Keratinocyte (primary cell): ENCODE results near the gene ARRDC4.

Source experiments
- EZH2 ChIP-seq: IDR thresholded peaks from one replicate; pipeline ENCODE4 v1.6.1; 2012; ENCODE audit warnings: inconsistent platforms, mild to moderate bottlenecking, low read length, moderate library complexity
- TF ChIP-seq, protein P1 (sequence below), 3 experiments: IDR thresholded peaks in 1 of 3; conservative IDR thresholded peaks in 1 of 3; optimal IDR thresholded peaks in 1 of 3; 2 replicates in 2 of 3; 3 replicates in 1 of 3; pipeline versions ENCODE3 to v1.5.1; 2011; ENCODE audit warnings: low read length in 3 of 3, mild to moderate bottlenecking in 3 of 3, moderate library complexity in 2 of 3, control low read depth in 1 of 3, inconsistent platforms in 1 of 3; ENCODE audit not compliant: insufficient read depth in 2 of 3; ENCODE audit errors: extremely low read depth in 1 of 3

DNA sequence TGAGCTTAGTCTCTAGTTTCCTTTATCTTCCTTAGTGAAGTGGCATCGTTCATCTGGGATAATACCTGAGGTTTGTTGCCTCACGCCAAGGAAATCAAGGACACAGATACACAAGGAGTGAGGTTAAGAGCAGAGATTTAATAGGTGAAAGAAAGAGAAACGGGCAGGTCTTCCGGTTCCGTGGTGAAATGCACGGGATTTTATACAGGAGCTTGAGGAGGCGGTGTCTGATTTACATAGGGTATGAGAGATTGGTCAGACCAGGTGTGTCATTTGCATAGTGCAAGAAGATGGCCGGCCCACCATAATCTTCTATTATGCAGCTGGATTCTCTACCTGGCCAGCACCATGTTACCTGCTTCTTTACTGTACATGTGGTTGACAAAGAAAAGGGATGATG, 17.2 kb downstream of the ARRDC4 start:
- TF ChIP-seq, protein P1, sequence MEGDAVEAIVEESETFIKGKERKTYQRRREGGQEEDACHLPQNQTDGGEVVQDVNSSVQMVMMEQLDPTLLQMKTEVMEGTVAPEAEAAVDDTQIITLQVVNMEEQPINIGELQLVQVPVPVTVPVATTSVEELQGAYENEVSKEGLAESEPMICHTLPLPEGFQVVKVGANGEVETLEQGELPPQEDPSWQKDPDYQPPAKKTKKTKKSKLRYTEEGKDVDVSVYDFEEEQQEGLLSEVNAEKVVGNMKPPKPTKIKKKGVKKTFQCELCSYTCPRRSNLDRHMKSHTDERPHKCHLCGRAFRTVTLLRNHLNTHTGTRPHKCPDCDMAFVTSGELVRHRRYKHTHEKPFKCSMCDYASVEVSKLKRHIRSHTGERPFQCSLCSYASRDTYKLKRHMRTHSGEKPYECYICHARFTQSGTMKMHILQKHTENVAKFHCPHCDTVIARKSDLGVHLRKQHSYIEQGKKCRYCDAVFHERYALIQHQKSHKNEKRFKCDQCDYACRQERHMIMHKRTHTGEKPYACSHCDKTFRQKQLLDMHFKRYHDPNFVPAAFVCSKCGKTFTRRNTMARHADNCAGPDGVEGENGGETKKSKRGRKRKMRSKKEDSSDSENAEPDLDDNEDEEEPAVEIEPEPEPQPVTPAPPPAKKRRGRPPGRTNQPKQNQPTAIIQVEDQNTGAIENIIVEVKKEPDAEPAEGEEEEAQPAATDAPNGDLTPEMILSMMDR (optimal IDR thresholded peaks at IDR 0.05 in 1 of 3, IDR thresholded peaks at IDR 0.05 in 1 of 3, conservative IDR thresholded peaks at IDR 0.05 in 1 of 3; ENCODE audit: extremely low read depth in 1 of 3, insufficient read depth in 2 of 3, low read length in 3 of 3) = no peak
- TF ChIP-seq EZH2 = no peak
